ENCODE data around the gene SERPINE1.
"Not testable (repeated sequence)": the region's sequence is repeated elsewhere in the genome, so short reads cannot be mapped to it uniquely, and the experiment has no call there.

The SERPINE1 gene

DNA sequence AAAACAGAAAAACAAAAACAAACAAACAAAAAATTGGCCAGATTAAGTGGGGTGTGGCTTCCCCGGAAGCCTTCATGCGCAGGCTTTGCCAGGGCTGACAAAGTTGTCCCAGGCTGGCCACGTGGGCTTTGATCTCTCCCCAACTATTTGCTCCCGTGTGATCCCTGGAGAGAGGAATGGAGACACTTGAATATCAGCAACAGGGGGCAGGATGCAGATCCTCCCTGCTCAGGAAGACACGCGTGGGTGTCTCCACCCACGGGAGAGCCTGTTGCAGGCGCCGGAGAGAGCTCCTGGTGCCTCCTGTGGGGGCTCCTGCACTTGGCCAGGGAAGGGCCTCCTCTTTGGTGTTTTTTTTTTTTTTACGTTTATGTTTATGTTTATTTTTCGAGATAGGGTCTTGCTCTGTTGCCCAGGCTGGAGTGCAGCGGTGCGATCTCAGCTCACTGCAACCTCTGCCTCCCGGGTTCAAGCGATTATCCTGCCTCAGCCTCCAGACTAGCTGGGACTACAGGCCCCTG lies 22.7 kb upstream of the SERPINE1 start:
- no peak overlapping the region for H3K4me3 ChIP-seq (ENCODE audit: low read depth in 1 of 2, low read length in 2 of 2)
- no peaks in the 10 kb centered on the region; the same call in 1 of the 2 replicates for H4K20me1 ChIP-seq (ENCODE audit: insufficient read depth, low read length)
- H3K27me3 ChIP-seq (ENCODE audit: insufficient read depth, low read length, poor library complexity): no peaks in the 10 kb centered on the region
- H3K36me3 ChIP-seq (ENCODE audit: insufficient read depth, low read length): no peaks in the 10 kb centered on the region
- DNase-seq (no peak), ATAC-seq (ENCODE audit: insufficient read depth, low read depth) (no peak)
- no peaks in the 10 kb centered on the region for H3K9me3 ChIP-seq (ENCODE audit: insufficient read depth, low read length, severe bottlenecking)
- H3K4me1 ChIP-seq (ENCODE audit: insufficient read depth, low read length): no peaks in the 10 kb centered on the region
- no peak overlapping the region for H2AFZ ChIP-seq (ENCODE audit: low read depth, low read length)
- H3K4me2 ChIP-seq (ENCODE audit: insufficient read depth, low read length): no peak overlapping the region
- H3K27ac ChIP-seq (ENCODE audit: low read length): no peak overlapping the region
- no peak overlapping the region for H3K9ac ChIP-seq (ENCODE audit: low read depth, low read length)
- TF ChIP-seq EZH2 (IDR thresholded peaks at IDR 0.05; ENCODE audit: borderline replicate concordance, low read depth, low read length, severe bottlenecking): no peak
- TF ChIP-seq, protein P1, sequence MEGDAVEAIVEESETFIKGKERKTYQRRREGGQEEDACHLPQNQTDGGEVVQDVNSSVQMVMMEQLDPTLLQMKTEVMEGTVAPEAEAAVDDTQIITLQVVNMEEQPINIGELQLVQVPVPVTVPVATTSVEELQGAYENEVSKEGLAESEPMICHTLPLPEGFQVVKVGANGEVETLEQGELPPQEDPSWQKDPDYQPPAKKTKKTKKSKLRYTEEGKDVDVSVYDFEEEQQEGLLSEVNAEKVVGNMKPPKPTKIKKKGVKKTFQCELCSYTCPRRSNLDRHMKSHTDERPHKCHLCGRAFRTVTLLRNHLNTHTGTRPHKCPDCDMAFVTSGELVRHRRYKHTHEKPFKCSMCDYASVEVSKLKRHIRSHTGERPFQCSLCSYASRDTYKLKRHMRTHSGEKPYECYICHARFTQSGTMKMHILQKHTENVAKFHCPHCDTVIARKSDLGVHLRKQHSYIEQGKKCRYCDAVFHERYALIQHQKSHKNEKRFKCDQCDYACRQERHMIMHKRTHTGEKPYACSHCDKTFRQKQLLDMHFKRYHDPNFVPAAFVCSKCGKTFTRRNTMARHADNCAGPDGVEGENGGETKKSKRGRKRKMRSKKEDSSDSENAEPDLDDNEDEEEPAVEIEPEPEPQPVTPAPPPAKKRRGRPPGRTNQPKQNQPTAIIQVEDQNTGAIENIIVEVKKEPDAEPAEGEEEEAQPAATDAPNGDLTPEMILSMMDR (IDR thresholded peaks at IDR 0.05; ENCODE audit: borderline replicate concordance, extremely low read depth, low read length, poor library complexity, severe bottlenecking): no peak
- H3K79me2 ChIP-seq (ENCODE audit: insufficient read depth, low read length): no peaks in the 10 kb centered on the region

DNA sequence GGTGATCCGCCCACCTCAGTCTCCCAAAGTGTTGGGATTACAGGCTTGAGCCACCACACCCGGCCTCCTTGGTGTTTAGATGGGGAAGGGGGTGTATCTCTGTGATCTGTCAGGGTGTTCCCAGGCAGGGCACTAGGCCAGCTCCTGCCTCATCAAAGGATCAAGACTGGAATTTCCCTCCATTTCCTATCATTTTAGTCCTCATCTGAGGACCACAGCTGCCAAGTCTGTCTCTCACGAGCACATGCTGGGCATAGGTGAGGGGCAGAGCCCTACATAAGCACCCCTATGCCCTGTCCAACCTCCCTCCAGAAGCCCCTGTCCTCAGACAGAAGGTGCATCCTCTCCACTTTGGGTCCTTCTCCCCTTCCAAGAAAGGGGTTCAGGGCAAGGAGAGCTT lies 22.1 kb upstream of the SERPINE1 start:
- no peaks in the 10 kb centered on the region for H3K36me3 ChIP-seq (ENCODE audit: insufficient read depth, low read length)
- DNase-seq (no peak), ATAC-seq (ENCODE audit: insufficient read depth, low read depth) (no peak)
- no peak overlapping the region for H3K9ac ChIP-seq (ENCODE audit: low read depth, low read length)
- H4K20me1 ChIP-seq (ENCODE audit: insufficient read depth, low read length): no peaks in the 10 kb centered on the region; the same call in 1 of the 2 replicates
- no peaks in the 10 kb centered on the region for H3K27me3 ChIP-seq (ENCODE audit: insufficient read depth, low read length, poor library complexity)
- no peak overlapping the region for H3K4me2 ChIP-seq (ENCODE audit: insufficient read depth, low read length)
- H2AFZ ChIP-seq (ENCODE audit: low read depth, low read length): no peak overlapping the region
- H3K79me2 ChIP-seq (ENCODE audit: insufficient read depth, low read length): no peaks in the 10 kb centered on the region
- no peak overlapping the region for H3K4me3 ChIP-seq (ENCODE audit: low read depth in 1 of 2, low read length in 2 of 2)
- no peaks in the 10 kb centered on the region for H3K9me3 ChIP-seq (ENCODE audit: insufficient read depth, low read length, severe bottlenecking)
- TF ChIP-seq, protein P1 (IDR thresholded peaks at IDR 0.05; ENCODE audit: borderline replicate concordance, extremely low read depth, low read length, poor library complexity, severe bottlenecking): no peak
- no peak for TF ChIP-seq EZH2 (IDR thresholded peaks at IDR 0.05; ENCODE audit: borderline replicate concordance, low read depth, low read length, severe bottlenecking)
- H3K4me1 ChIP-seq (ENCODE audit: insufficient read depth, low read length): no peaks in the 10 kb centered on the region
- no peak overlapping the region for H3K27ac ChIP-seq (ENCODE audit: low read length)

DNA sequence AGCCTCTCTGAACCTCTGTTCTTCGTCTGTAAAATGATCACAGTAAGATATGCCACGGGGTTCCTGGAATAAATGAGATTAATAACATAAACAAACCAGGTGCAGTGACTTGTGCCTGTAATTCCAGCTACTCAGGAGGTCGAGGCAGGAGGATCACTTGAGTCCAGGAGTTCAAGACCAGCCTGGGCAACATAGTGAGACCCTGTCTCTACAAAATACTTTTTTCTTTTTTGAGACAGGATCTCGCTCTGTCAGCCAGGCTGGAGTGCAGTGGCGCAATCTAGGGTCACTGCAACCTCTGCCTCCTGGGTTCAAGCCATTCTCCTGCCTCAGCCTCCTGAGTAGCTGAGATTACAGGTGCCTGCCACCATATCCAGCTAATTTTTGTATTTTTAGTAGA lies 21.7 kb upstream of the SERPINE1 start:
- ATAC-seq (ENCODE audit: insufficient read depth, low read depth): not testable (repeated sequence)

DNA sequence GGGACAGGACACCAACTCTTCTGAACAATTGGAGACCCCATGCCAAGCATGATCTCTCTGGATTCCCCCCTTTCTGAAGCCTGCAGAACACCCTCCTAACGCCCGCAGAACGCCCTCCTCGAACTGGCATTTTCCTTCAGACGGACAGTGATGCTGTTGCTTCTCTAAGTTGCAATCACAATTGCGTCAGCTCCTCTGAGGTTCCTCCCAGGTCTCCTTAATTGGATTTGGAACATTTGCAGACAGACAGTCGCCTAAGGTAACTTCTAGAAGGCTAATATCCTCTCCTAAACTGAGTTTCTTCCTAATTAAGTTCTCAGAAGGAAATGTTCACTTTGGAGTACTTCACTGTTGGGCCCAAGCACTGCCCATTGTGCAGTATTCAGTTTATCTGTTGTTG lies 20.5 kb upstream of the SERPINE1 start:
- TF ChIP-seq EZH2 (IDR thresholded peaks at IDR 0.05; ENCODE audit: borderline replicate concordance, low read depth, low read length, severe bottlenecking): no peak
- TF ChIP-seq, protein P1 (IDR thresholded peaks at IDR 0.05; ENCODE audit: borderline replicate concordance, extremely low read depth, low read length, poor library complexity, severe bottlenecking): no peak
- no peaks in the 10 kb centered on the region for H3K4me1 ChIP-seq (ENCODE audit: insufficient read depth, low read length)
- H2AFZ ChIP-seq (ENCODE audit: low read depth, low read length): no peak overlapping the region
- no peak for ATAC-seq (ENCODE audit: insufficient read depth, low read depth)
- H3K79me2 ChIP-seq (ENCODE audit: insufficient read depth, low read length): no peaks in the 10 kb centered on the region
- H3K36me3 ChIP-seq (ENCODE audit: insufficient read depth, low read length): no peaks in the 10 kb centered on the region
- H3K4me2 ChIP-seq (ENCODE audit: insufficient read depth, low read length): no peak overlapping the region
- no peaks in the 10 kb centered on the region for H3K27me3 ChIP-seq (ENCODE audit: insufficient read depth, low read length, poor library complexity)
- H3K9me3 ChIP-seq (ENCODE audit: insufficient read depth, low read length, severe bottlenecking): no peaks in the 10 kb centered on the region
- H3K9ac ChIP-seq (ENCODE audit: low read depth, low read length): no peak overlapping the region
- no peak overlapping the region for H3K4me3 ChIP-seq (ENCODE audit: low read depth in 1 of 2, low read length in 2 of 2)
- H4K20me1 ChIP-seq (ENCODE audit: insufficient read depth, low read length): no peaks in the 10 kb centered on the region
- H3K27ac ChIP-seq (ENCODE audit: low read length): no peak overlapping the region
- DNase-seq: no peak

More for the DNA sequence above, 21.7 kb upstream of the SERPINE1 start:
- H3K9me3 ChIP-seq (ENCODE audit: insufficient read depth, low read length, severe bottlenecking); H2AFZ ChIP-seq (ENCODE audit: low read depth, low read length); H3K4me3 ChIP-seq (ENCODE audit: low read depth in 1 of 2, low read length in 2 of 2); H3K27ac ChIP-seq (ENCODE audit: low read length); H3K9ac ChIP-seq (ENCODE audit: low read depth, low read length); H3K4me2 ChIP-seq (ENCODE audit: insufficient read depth, low read length); H4K20me1 ChIP-seq (ENCODE audit: insufficient read depth, low read length); H3K4me1 ChIP-seq (ENCODE audit: insufficient read depth, low read length); DNase-seq; H3K79me2 ChIP-seq (ENCODE audit: insufficient read depth, low read length); H3K27me3 ChIP-seq (ENCODE audit: insufficient read depth, low read length, poor library complexity); H3K36me3 ChIP-seq (ENCODE audit: insufficient read depth, low read length): not testable (repeated sequence)
